Measurements from ENCODE around the gene HCAR3.

- TF ChIP-seq CTCF (IDR thresholded peaks at IDR 0.05) (no peak), ZFX (IDR thresholded peaks at IDR 0.05; ENCODE audit: borderline replicate concordance) (no peak)
Observed at GRCh38 chr12:122724641-122725243, 8.1 kb upstream of the HCAR3 start.
